PC-3 (cell line): ENCODE data around the gene SLC19A1. TPM values are rescaled to one million over a fixed set of nuclear protein-coding genes. Genes with fewer than 3 reads are reported as not detected.

Experiments used
- ATAC-seq: fragments of 200-7000 bp; cut with Tn5 transposase; 2 replicates; pipeline ENCODE4 v1.9.1; 2020; ENCODE audit warnings: mild to moderate bottlenecking, moderate library complexity
- BruUV-seq: library from RNA; stranded (reverse); fragments of 400-500 nt; replicated peaks from 2 replicates; lab custom pipeline; 2021; lab: Mats Ljungman, UMichigan
- CTCF ChIA-PET: fragments of 300-600 bp; sonication (Branson Sonifier 250); formaldehyde crosslinking; loops from one replicate; lab custom pipeline; 2022; ENCODE audit warnings: antibody characterized with exemption; lab: Charles Lee
- POLR2A ChIA-PET: fragments of 300-600 bp; sonication (Branson Sonifier 250); formaldehyde crosslinking; loops from one replicate; lab custom pipeline; 2022; ENCODE audit warnings: antibody characterized with exemption; ENCODE audit not compliant: unreplicated experiment; lab: Charles Lee
- DNase-seq: peaks from one replicate; pipeline ENCODE4 v3.0.0-alpha.2; 2015
- H2AFZ ChIP-seq: fragments of 300-600 bp; sonication (generic); 2 replicates; pipeline ENCODE4 v1.6.0; 2016; ENCODE audit warnings: antibody characterized with exemption, low read length
- H3F3A ChIP-seq: fragments of 300-600 bp; sonication (generic); one replicate; pipeline ENCODE4 v1.6.0; 2017; ENCODE audit warnings: antibody characterized with exemption, low read length, control low read depth, mild to moderate bottlenecking; ENCODE audit not compliant: unreplicated experiment
- H3K27ac ChIP-seq: fragments of 300-600 bp; sonication (generic); 2 replicates; pipeline ENCODE4 v1.5.1; 2016; ENCODE audit warnings: mild to moderate bottlenecking, low read length
- H3K27me3 ChIP-seq: fragments of 300-600 bp; sonication (generic); 2 replicates; pipeline ENCODE4 v1.6.1; 2016; ENCODE audit warnings: low read length, mixed read lengths
- H3K36me3 ChIP-seq: fragments of 300-600 bp; sonication (generic); 2 replicates; pipeline ENCODE4 v1.6.1; 2016; ENCODE audit warnings: low read depth, mixed run types, low read length, mixed read lengths
- H3K4me1 ChIP-seq: fragments of 300-600 bp; sonication (generic); 2 replicates; pipeline ENCODE4 v1.5.1; 2016; ENCODE audit warnings: low read length; ENCODE audit not compliant: insufficient read depth
- H3K4me2 ChIP-seq: fragments of 300-600 bp; sonication (generic); 2 replicates; pipeline ENCODE4 v1.6.0; 2016; ENCODE audit warnings: low read length
- H3K4me3 ChIP-seq: fragments of 300-600 bp; sonication (generic); 2 replicates; pipeline ENCODE4 v1.5.1; 2016; ENCODE audit warnings: mild to moderate bottlenecking, low read length, mixed read lengths
- H3K79me2 ChIP-seq: fragments of 300-600 bp; sonication (generic); 2 replicates; pipeline ENCODE4 v1.6.1; 2017; ENCODE audit warnings: low read length, mixed read lengths
- H3K9ac ChIP-seq: fragments of 300-600 bp; sonication (generic); 2 replicates; pipeline ENCODE4 v1.6.0; 2016; ENCODE audit warnings: mild to moderate bottlenecking, low read length
- H3K9me2 ChIP-seq: fragments of 300-600 bp; sonication (generic); replicated peaks from 2 replicates; pipeline ENCODE4 v1.6.1; 2016; ENCODE audit warnings: mixed run types, low read length, mixed read lengths
- H3K9me3 ChIP-seq: fragments of 300-600 bp; sonication (generic); 2 replicates; pipeline ENCODE4 v1.6.1; 2016; ENCODE audit warnings: low read length, mixed read lengths
- H4K20me1 ChIP-seq: fragments of 300-600 bp; sonication (generic); 2 replicates; pipeline ENCODE4 v1.6.1; 2016; ENCODE audit warnings: low read length, mixed read lengths
- CTCF ChIP-seq: fragments of 300-600 bp; sonication (generic); conservative IDR thresholded peaks from 2 replicates; pipeline ENCODE4 v1.5.1; 2017; ENCODE audit warnings: antibody characterized with exemption, low read depth, mild to moderate bottlenecking, low read length
- EZH2 ChIP-seq: fragments of 300-600 bp; sonication (generic); IDR thresholded peaks from one replicate; pipeline ENCODE4 v1.6.1; 2017; ENCODE audit warnings: antibody characterized with exemption, mild to moderate bottlenecking, low read length; ENCODE audit not compliant: unreplicated experiment
- EZH2phosphoT487 ChIP-seq: fragments of 300-600 bp; sonication (generic); IDR thresholded peaks from 2 replicates; pipeline ENCODE4 v1.6.1; 2018; ENCODE audit warnings: mild to moderate bottlenecking, antibody characterized with exemption, low read length, borderline replicate concordance
- intact Hi-C: fragments of 100-400 bp; cut with micrococcal nuclease; formaldehyde crosslinking; loops from 2 replicates; pipeline ENCODE4 v1.9.0; 2023
- total RNA-seq: library from RNA; depleted of rRNA; stranded (reverse); fragments of >200 nt; gene quantifications from 2 replicates; pipeline ENCODE4 v1.2.3, GENCODE V29; 2014

Gene SLC19A1
- total RNA-seq, 1 experiment from 2014 or later: 54.2 TPM

DNA sequence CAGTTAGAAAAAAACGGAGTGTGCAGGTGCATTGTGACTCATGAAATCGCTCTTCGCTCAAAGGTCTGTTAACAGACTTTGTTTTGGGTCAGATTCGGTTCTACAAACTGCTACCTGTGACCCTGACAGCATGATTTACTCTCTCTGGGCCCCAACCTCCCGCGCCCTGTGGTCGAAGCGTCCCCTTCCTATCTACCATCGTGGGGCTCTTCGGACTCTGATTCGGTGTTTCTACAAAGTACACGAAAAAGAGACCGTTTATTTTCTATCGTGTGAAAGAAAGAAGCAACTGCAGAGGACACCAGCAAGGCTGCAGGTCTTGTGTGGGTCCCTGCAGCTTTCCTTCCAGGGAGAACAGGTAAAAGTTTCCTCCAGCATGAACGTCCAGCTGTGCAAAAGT lies 29.4 kb upstream of the SLC19A1 start:
- Histone ChIP-seq H3K9me3 (no peaks in the 10 kb centered on the region), H3K27ac (no peak overlapping the region), H4K20me1 (no peaks in the 10 kb centered on the region), H3K4me1 (no peaks in the 10 kb centered on the region), H3F3A (no peaks in the 10 kb centered on the region), H3K4me3 (no peak overlapping the region), H3K36me3 (no peaks in the 10 kb centered on the region), H2AFZ (no peak overlapping the region), H3K4me2 (no peak overlapping the region), H3K27me3 (peaks cover 41% of the 10 kb centered on the region), H3K9me2 (no peaks in the 10 kb centered on the region), H3K9ac (no peak overlapping the region), H3K79me2 (no peaks in the 10 kb centered on the region)
- DNase-seq (no peak), ATAC-seq (no peak)
- ChIA-PET POLR2A (no interaction called here), CTCF (no interaction called here)
- BruUV-seq: no TSS peak
- TF ChIP-seq EZH2phosphoT487 (no peak), CTCF (no peak), EZH2 (no peak)
- intact Hi-C loops: no loop called here

GRCh38 chr21:45570826-45571601 lies 28.8 kb upstream of the SLC19A1 start:
- no peak for DNase-seq
- H3K27ac ChIP-seq: no peak overlapping the region
- intact Hi-C loops: no loop called here

More at GRCh38 chr21:45570826-45571601, 28.8 kb upstream of the SLC19A1 start:
- H3K4me2 ChIP-seq: no peak overlapping the region
- POLR2A ChIA-PET: no interaction called here
- H3K9me3 ChIP-seq: no peaks in the 10 kb centered on the region
- H3K4me3 ChIP-seq: no peak overlapping the region
- no peaks in the 10 kb centered on the region for H3K9me2 ChIP-seq
- H4K20me1 ChIP-seq: no peaks in the 10 kb centered on the region
- H3K27me3 ChIP-seq: peaks cover 40% of the 10 kb centered on the region
- H3K79me2 ChIP-seq: no peaks in the 10 kb centered on the region
- TF ChIP-seq CTCF (no peak), EZH2 (no peak), EZH2phosphoT487 (no peak)
- no peaks in the 10 kb centered on the region for H3K4me1 ChIP-seq
- H3K9ac ChIP-seq: no peak overlapping the region
- no peaks in the 10 kb centered on the region for H3F3A ChIP-seq
- H2AFZ ChIP-seq: no peak overlapping the region
- no peaks in the 10 kb centered on the region for H3K36me3 ChIP-seq
- CTCF ChIA-PET: no interaction called here
- no TSS peak for BruUV-seq
- ATAC-seq: no peak
